GM19463 (cell line): ENCODE measurements around the gene LAMB2.

Source experiments
- ATAC-seq: cut with Tn5 transposase; IDR thresholded peaks from one replicate; pipeline ENCODE4 v1.9.1; 2021; ENCODE audit warnings: mild to moderate bottlenecking, moderate library complexity; ENCODE audit not compliant: unreplicated experiment

The LAMB2 gene

DNA sequence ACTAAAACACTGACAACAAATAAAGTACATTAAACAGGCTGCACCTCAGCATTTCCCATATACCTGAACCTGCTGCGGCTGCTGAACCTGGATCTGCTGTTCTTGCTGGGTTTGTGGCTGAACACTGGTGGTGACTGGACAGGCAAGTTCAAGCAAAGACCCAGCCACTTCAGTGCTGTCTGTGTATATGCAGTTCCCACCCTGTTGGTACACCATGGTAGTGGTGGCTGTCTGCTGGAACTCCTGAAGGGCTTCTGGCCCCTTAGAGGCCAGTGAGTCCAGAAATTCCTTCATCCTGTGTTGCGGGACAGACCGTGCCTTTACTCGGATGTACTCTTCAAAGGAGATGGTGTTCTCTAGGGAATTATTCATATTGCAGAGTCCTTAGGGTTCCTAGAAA is 56.2 kb downstream of the LAMB2 start:
- ATAC-seq: no peak

DNA sequence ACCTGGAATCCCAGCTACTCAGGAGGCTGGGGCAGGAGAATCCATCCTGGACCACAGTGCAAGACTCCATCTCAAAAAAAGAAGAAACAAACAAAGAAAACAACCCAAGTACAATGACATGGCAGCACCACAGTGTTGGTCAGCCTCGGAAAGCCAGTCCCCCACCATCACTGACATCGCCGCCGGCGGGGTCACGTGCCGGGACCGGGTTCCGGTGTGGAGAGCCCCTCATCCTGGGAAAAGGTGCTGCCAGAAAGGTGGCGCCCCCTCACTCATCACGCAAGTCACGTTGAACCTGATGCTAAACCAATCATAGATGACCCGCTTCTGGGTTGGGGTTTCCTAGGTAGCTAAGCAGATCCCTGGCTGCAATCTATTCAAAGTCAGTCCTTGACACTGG is 56.7 kb downstream of the LAMB2 start:
- ATAC-seq: no peak
